Smooth muscle cell (in vitro differentiated cells): ENCODE data around the gene PRKN. TPM values are rescaled to one million over a fixed set of nuclear protein-coding genes. Genes with fewer than 3 reads are reported as not detected.
A peak's percentile ranks its signal among the peaks of the same experiment; 100 is the strongest.

Experiments used
- DNase-seq: peaks from one replicate; lab custom pipeline; 2025; ENCODE audit not compliant: unreplicated experiment; lab: John Stamatoyannopoulos, UW
- H2AFZ ChIP-seq: fragments of 200-600 bp; sonication (generic); 2 replicates; pipeline ENCODE4 v1.6.0; 2016; ENCODE audit warnings: antibody characterized with exemption, low read depth, mild to moderate bottlenecking
- H3F3A ChIP-seq: fragments of 200-600 bp; sonication (generic); 2 replicates; pipeline ENCODE4 v1.6.0; 2017; ENCODE audit warnings: antibody characterized with exemption, low read depth
- H3K27ac ChIP-seq: fragments of 200-600 bp; sonication (generic); 2 replicates; pipeline ENCODE4 v1.5.1; 2016; ENCODE audit warnings: low read depth, mild to moderate bottlenecking
- H3K27me3 ChIP-seq: fragments of 200-600 bp; sonication (generic); 2 replicates; pipeline ENCODE4 v1.6.1; 2016; ENCODE audit warnings: low read depth, mild to moderate bottlenecking
- H3K36me3 ChIP-seq: fragments of 200-600 bp; sonication (generic); 2 replicates; pipeline ENCODE4 v1.5.1; 2016; ENCODE audit warnings: low read depth
- H3K4me1 ChIP-seq: fragments of 200-600 bp; sonication (generic); 2 replicates; pipeline ENCODE4 v1.5.1; 2016; ENCODE audit warnings: low read depth
- H3K4me2 ChIP-seq: fragments of 200-600 bp; sonication (generic); 2 replicates; pipeline ENCODE4 v1.6.0; 2016; ENCODE audit warnings: mild to moderate bottlenecking
- H3K4me3 ChIP-seq: fragments of 200-600 bp; sonication (generic); 2 replicates; pipeline ENCODE4 v1.5.1; 2016; ENCODE audit warnings: mild to moderate bottlenecking
- H3K79me2 ChIP-seq: fragments of 200-600 bp; sonication (generic); 2 replicates; pipeline ENCODE4 v1.6.0; 2016; ENCODE audit warnings: low read depth, mild to moderate bottlenecking
- H3K9ac ChIP-seq: fragments of 200-600 bp; sonication (generic); 2 replicates; pipeline ENCODE4 v1.6.0; 2016; ENCODE audit warnings: low read depth
- H3K9me3 ChIP-seq: fragments of 200-600 bp; sonication (generic); replicated peaks from 2 replicates; pipeline ENCODE4 v1.5.1; 2016; ENCODE audit warnings: low read depth
- H4K20me1 ChIP-seq: fragments of 200-600 bp; sonication (generic); 2 replicates; pipeline ENCODE4 v1.6.0; 2016; ENCODE audit warnings: low read depth
- WGBS: methylation state at CpG from one replicate; pipeline ENCODE4 v1.1.7; 2016; ENCODE audit warnings: low lambda C conversion rate; 5-methylcytosine and 5-hydroxymethylcytosine counted together
- polyA plus RNA-seq: library from polyadenylated mRNA; unstranded; fragments of >200 nt; fragmentation: Nextera tagmentation; extraction: Ambion mirVana; gene quantifications from 2 replicates; pipeline ENCODE4 v1.2.1, GENCODE V29; 2016
- total RNA-seq: library from RNA; depleted of rRNA; stranded (reverse); fragments of >200 nt; gene quantifications from 2 replicates; pipeline ENCODE4 v1.2.3, GENCODE V29; 2014
- TF ChIP-seq, protein P1 (sequence below): fragments of 200-600 bp; sonication (generic); IDR thresholded peaks from 2 replicates; pipeline ENCODE4 v1.5.1; 2017; ENCODE audit warnings: borderline replicate concordance, mild to moderate bottlenecking, antibody characterized with exemption; ENCODE audit not compliant: insufficient read depth, poor library complexity, severe bottlenecking

The PRKN gene
- total and polyA plus RNA-seq, 2 experiments from 2014 or later = 0.81 to 5.1 TPM

DNA sequence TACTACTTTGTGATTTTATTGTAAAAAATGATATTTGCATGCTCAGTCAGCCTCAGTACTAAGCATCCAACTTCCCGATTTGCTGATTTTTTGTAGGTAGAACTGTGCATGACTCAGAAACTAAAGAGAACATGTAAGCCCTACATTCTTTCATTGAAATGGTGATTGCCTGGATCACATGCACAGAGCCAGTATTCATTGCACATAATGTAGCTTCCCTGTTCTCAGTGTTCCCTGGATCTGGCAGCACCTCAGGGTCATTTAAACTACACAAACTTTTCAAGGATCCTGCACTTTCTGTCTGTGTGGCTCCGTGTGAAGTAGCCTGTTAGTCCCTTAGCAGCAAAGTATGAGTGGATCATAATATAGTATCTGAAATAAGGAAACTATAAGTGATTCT is 1030.8 kb downstream of the PRKN start:
- H2AFZ ChIP-seq = no peak overlapping the region
- DNase-seq = no peak
- H3K27me3 ChIP-seq = no peaks in the 10 kb centered on the region
- no peaks in the 10 kb centered on the region for H3K79me2 ChIP-seq
- no peaks in the 10 kb centered on the region for H3K36me3 ChIP-seq
- no peaks in the 10 kb centered on the region for H4K20me1 ChIP-seq
- no peak overlapping the region for H3K4me2 ChIP-seq
- H3K27ac ChIP-seq = no peak overlapping the region
- no peak overlapping the region for H3K9ac ChIP-seq
- TF ChIP-seq, protein P1, sequence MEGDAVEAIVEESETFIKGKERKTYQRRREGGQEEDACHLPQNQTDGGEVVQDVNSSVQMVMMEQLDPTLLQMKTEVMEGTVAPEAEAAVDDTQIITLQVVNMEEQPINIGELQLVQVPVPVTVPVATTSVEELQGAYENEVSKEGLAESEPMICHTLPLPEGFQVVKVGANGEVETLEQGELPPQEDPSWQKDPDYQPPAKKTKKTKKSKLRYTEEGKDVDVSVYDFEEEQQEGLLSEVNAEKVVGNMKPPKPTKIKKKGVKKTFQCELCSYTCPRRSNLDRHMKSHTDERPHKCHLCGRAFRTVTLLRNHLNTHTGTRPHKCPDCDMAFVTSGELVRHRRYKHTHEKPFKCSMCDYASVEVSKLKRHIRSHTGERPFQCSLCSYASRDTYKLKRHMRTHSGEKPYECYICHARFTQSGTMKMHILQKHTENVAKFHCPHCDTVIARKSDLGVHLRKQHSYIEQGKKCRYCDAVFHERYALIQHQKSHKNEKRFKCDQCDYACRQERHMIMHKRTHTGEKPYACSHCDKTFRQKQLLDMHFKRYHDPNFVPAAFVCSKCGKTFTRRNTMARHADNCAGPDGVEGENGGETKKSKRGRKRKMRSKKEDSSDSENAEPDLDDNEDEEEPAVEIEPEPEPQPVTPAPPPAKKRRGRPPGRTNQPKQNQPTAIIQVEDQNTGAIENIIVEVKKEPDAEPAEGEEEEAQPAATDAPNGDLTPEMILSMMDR = no peak
- no peaks in the 10 kb centered on the region for H3K9me3 ChIP-seq
- no peaks in the 10 kb centered on the region for H3F3A ChIP-seq
- H3K4me1 ChIP-seq = no peaks in the 10 kb centered on the region
- no peak overlapping the region for H3K4me3 ChIP-seq
- 70% methylated on average over 2 of the region's 2 CpGs for WGBS

DNA sequence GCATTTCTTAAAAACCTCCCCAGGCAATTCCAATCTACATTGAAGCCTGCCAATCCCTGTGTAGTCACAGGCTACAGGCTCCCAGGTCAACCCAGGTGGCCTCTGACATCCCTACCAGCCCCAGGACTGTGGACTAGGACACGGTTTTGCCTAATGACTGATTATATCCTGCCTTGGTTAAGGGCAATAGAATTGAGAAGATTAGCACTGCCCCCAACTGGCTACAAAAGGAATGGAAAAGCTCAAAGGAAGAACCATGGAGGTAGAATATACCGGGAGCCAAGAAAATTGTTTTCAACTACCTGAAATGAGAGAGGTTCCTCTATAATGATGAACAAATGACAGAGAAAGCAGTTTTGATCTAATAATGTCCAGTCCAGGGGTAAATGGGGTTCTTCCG is 1032.6 kb downstream of the PRKN start:
- WGBS = 49% methylated on average over 3 of the region's 3 CpGs
- no peak for DNase-seq

DNA sequence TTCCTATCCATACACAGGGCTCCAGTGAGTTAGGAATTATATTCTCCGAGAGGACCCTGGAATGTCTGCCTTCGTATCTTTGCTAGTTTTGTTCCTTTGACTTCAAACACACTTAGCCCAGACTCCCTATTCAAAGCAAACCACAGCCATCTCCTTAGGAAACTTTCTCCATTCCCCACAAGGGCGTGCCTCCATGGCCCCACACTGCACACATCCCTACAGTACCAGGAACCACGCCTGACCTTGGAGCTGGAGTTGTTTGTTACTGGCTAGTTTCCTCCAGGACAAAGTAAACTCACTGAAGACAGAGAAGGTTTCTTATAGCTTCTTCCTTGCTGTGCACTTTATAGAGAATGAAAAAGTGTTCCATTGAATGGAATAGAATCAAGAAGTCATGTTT is 1040.9 kb downstream of the PRKN start:
- no peak for DNase-seq
- Histone ChIP-seq H3K9ac (no peak overlapping the region), H3K4me1 (no peaks in the 10 kb centered on the region), H2AFZ (no peak overlapping the region), H3K4me2 (no peak overlapping the region), H3K79me2 (no peaks in the 10 kb centered on the region), H3K9me3 (no peaks in the 10 kb centered on the region), H3K27me3 (no peaks in the 10 kb centered on the region), H3F3A (no peaks in the 10 kb centered on the region), H3K27ac (no peak overlapping the region), H3K4me3 (no peak overlapping the region), H4K20me1 (no peaks in the 10 kb centered on the region), H3K36me3 (no peaks in the 10 kb centered on the region)
- WGBS = 81% methylated on average over 4 of the region's 4 CpGs
- TF ChIP-seq, protein P1 = no peak

More for the DNA sequence above, 1032.6 kb downstream of the PRKN start:
- Histone ChIP-seq H3K4me1 (no peaks in the 10 kb centered on the region), H3K4me2 (no peak overlapping the region), H4K20me1 (no peaks in the 10 kb centered on the region), H3K27ac (no peak overlapping the region), H3F3A (no peaks in the 10 kb centered on the region), H3K36me3 (no peaks in the 10 kb centered on the region), H3K4me3 (no peak overlapping the region), H3K79me2 (no peaks in the 10 kb centered on the region), H3K9me3 (no peaks in the 10 kb centered on the region), H2AFZ (no peak overlapping the region), H3K9ac (no peak overlapping the region), H3K27me3 (no peaks in the 10 kb centered on the region)
- TF ChIP-seq, protein P1 = peak; percentile 52

DNA sequence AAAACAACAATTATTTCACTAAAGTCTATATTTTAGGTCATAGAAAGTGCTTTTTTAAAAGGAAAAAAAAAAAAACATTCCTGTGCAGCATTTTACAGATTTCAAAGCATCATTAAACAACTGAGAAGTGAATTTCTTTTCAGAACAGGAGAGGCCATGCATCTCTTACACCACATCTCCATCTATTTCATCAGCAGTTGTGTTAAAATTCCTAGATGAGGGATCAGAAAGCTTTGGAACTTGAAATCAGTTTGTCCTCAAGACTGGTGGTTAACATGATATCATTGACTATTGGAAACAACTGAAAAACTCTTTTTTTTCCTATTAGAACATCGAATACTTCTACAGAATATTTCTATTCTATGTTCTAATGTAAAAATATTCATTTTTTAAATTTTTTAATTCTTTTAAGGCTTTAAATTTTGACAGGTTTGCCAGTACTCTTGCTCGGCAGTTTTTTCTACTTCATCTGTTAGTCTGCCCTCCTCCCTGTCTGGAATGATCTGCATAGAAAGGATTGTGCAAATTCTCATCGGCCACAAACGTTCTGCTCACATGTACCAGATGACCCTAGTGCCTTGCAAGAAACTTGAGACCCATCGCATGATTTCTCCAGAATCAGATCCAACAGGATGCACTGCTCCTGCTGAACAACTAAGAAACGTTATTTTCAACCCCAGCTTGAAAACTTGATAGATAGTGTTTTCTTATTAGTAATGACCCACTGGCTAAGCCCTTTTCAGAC is 1042.7 kb downstream of the PRKN start:
- no peak overlapping the region for H3K27ac ChIP-seq
- no peak overlapping the region for H3K4me2 ChIP-seq
- no peaks in the 10 kb centered on the region for H3K79me2 ChIP-seq
- WGBS = 52% methylated on average over 6 of the region's 6 CpGs
- no peaks in the 10 kb centered on the region for H3K36me3 ChIP-seq
- no peak overlapping the region for H3K4me3 ChIP-seq
- H3K9ac ChIP-seq = no peak overlapping the region
- H3K27me3 ChIP-seq = no peaks in the 10 kb centered on the region
- DNase-seq = no peak
- no peaks in the 10 kb centered on the region for H3K9me3 ChIP-seq
- TF ChIP-seq, protein P1 = no peak
- no peaks in the 10 kb centered on the region for H3F3A ChIP-seq
- H4K20me1 ChIP-seq = no peaks in the 10 kb centered on the region
- H2AFZ ChIP-seq = no peak overlapping the region
- no peaks in the 10 kb centered on the region for H3K4me1 ChIP-seq
